Activated naive CD8-positive, alpha-beta T cell treated with anti-CD3 and anti-CD28 coated beads, Interleukin-2, amount 10 ng/mL, durations not matched to agents 7 days and 5 days (primary cell): ENCODE results near the gene TTLL3. TPM values are rescaled to one million over a fixed set of nuclear protein-coding genes. Genes with fewer than 3 reads are reported as not detected.

Experiments
- ATAC-seq: fragments of 150-1000 bp; cut with Tn5 transposase; one replicate; pipeline ENCODE4 v1.10.0; 2021; ENCODE audit warnings: low read depth, moderate library complexity
- POLR2A ChIA-PET: fragments of 350-600 bp; sonication (Branson Sonifier 250); formaldehyde crosslinking; loops from one replicate; lab custom pipeline; 2021; ENCODE audit warnings: antibody characterized with exemption; lab: Charles Lee
- DNase-seq: peaks from one replicate; pipeline ENCODE4 v3.0.0; 2021
- H3K27ac Mint-ChIP-seq: one replicate; pipeline ENCODE4 v1.8.0; 2022; ENCODE audit warnings: mild to moderate bottlenecking, mixed read lengths
- H3K27me3 Mint-ChIP-seq: one replicate; pipeline ENCODE4 v1.8.0; 2022; ENCODE audit warnings: mild to moderate bottlenecking, moderate library complexity, mixed read lengths
- H3K36me3 Mint-ChIP-seq: one replicate; pipeline ENCODE4 v1.8.0; 2021; ENCODE audit warnings: mild to moderate bottlenecking, mixed read lengths
- H3K4me1 Mint-ChIP-seq: one replicate; pipeline ENCODE4 v1.8.0; 2021; ENCODE audit warnings: mixed read lengths
- H3K4me3 Mint-ChIP-seq: one replicate; pipeline ENCODE4 v1.8.0; 2022; ENCODE audit warnings: mild to moderate bottlenecking, moderate library complexity, mixed read lengths
- H3K9me3 Mint-ChIP-seq: one replicate; pipeline ENCODE4 v1.8.0; 2021; ENCODE audit warnings: mixed read lengths
- total RNA-seq, 2 experiments: library from RNA; stranded (reverse); gene quantifications; one replicate each; pipeline ENCODE4 v1.2.3, GENCODE V29; 2021

TTLL3 gene, protein sequence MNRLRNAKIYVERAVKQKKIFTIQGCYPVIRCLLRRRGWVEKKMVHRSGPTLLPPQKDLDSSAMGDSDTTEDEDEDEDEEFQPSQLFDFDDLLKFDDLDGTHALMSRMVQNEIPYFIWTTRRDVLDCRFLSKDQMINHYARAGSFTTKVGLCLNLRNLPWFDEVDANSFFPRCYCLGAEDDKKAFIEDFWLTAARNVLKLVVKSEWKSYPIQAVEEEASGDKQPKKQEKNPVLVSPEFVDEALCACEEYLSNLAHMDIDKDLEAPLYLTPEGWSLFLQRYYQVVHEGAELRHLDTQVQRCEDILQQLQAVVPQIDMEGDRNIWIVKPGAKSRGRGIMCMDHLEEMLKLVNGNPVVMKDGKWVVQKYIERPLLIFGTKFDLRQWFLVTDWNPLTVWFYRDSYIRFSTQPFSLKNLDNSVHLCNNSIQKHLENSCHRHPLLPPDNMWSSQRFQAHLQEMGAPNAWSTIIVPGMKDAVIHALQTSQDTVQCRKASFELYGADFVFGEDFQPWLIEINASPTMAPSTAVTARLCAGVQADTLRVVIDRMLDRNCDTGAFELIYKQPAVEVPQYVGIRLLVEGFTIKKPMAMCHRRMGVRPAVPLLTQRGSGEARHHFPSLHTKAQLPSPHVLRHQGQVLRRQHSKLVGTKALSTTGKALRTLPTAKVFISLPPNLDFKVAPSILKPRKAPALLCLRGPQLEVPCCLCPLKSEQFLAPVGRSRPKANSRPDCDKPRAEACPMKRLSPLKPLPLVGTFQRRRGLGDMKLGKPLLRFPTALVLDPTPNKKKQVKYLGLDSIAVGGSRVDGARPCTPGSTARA
- total RNA-seq = 10 to 100 TPM; 84.0 to 85.7 TPM

DNA sequence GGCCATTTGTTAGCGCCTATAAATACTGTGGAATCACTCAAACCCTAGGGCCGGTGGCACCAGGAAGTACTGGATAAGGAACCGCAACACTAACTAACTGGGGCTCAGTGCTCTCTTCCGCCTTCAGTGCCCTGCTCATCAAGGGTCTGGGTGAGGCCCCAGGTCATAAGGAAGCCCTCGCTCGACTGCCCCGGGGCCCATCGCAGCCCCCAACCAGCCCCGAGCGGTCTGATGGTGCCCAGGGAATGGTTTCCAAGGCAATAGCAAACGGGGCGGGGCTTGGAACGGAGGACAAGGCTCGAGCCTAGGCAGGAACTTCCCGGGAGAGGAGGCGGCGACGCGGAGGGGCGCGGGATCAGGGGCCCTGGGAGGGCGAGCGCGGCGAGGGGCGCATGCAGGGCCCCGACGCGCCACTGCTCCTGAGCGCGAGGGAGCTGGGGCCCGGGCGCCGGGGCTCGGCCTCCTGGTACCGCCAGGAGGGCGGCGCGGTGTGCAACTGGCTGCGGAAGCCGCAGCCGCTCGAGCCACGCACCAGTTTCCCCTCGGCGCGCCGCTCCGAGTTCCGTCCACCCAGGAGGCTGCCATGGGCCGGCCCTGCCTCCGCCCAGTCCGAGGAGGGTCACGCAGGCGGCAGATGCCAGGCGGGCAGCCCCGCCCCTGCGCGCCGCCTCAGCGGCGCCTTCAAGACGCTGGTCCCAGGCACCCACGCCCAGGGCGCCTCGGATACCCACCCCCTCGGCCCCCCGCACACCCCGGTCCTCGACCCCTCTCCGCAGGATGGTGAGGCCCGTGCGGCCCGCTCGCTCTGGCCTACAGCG, at the start of gene TTLL3:
Gene TTLL3 (plus strand): TSS at position 648 of the 818 bp plus-strand sequence. CDS start 400 bp downstream, outside the sequence.
- POLR2A ChIA-PET = interaction anchor here (0.6 to 4.5 kb wide), 8 partner anchors 17 to 451 kb away, joined by 3 to 36 read pairs (median 4); partner anchors contain the start of genes ARPC4, CAMK1, JAGN1 and OGG1
- Mint-ChIP-seq H3K9me3 (no peaks in the 10 kb centered on the region), H3K27me3 (no peaks in the 10 kb centered on the region), H3K36me3 (peaks cover 27% of the 10 kb centered on the region), H3K4me1 (peaks cover 34% of the 10 kb centered on the region), H3K27ac (peak within 1 kb of the TSS; percentile 93), H3K4me3 (peak within 1 kb of the TSS; percentile 88)
- ATAC-seq (peak; percentile 71), DNase-seq (peak; percentile 73)

DNA sequence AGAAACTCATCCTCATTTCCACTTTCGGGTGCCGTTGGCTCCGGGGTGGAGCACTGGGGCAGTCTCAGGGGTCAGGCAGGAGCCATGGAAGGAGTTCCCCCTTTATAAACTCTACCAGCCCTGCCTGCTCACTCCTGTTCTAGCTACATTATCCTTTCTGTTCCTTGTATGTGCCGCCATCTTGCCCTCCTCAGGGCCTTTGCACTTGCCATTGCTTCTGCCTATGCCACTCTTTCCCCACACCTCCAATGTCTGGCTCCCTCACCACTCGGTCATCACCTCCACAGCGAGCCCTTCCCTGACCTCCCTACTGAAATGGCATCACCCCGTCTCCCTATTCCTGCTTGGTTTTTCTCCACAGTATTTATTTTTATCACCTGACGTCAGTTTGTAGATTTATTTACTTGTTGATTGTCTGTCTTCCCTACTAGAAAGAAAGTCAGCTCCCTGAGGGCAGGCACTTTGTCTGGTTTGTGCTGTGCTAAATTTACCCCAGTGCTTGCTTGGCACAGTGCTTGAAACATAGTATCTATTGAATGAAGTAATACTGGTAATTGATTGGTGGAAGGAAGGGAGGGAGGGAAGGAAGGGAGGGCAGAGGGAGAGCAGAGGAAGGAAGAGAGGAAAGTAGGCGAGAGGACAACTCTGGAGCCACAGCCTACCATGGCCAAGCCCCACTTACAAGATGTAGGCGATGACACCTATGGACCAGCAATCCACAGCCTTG, 49.1 kb upstream of the TTLL3 start:
- ATAC-seq = no peak
- Mint-ChIP-seq H3K36me3 (peaks cover 37% of the 10 kb centered on the region), H3K27me3 (no peaks in the 10 kb centered on the region), H3K4me3 (no peak overlapping the region), H3K9me3 (no peaks in the 10 kb centered on the region), H3K4me1 (peaks cover 6% of the 10 kb centered on the region), H3K27ac (no peak overlapping the region)
- POLR2A ChIA-PET = no interaction called here
- no peak for DNase-seq

DNA sequence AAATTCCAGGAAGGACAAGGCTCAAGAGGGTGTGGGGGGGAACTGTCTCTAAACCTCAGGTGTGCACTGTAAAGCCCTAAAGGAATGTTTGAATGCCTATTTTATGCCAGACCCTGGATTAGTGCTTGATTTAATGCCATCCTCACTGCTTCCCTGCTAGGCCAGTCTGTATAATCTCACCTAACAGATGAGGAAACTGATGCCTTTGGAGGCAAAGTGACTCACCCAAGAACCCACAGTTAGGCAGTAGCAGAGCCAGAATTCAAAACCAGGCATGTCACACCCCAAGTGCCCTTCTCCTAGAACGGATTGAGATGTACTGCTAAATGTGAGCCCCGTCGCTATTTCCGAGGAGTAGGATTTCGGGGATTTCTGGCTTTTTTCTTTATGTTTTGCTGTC, 48.1 kb upstream of the TTLL3 start:
- DNase-seq = no peak
- H3K9me3 Mint-ChIP-seq = no peaks in the 10 kb centered on the region
- POLR2A ChIA-PET = interaction anchor here (1.0 kb wide), 1 partner anchor 9 kb away, joined by 4 read pairs; no protein-coding TSS in a partner anchor
- H3K27me3 Mint-ChIP-seq = no peaks in the 10 kb centered on the region
- no peak overlapping the region for H3K27ac Mint-ChIP-seq
- H3K4me3 Mint-ChIP-seq = no peak overlapping the region
- peaks cover 8% of the 10 kb centered on the region for H3K4me1 Mint-ChIP-seq
- no peak for ATAC-seq
- peaks cover 32% of the 10 kb centered on the region for H3K36me3 Mint-ChIP-seq

DNA sequence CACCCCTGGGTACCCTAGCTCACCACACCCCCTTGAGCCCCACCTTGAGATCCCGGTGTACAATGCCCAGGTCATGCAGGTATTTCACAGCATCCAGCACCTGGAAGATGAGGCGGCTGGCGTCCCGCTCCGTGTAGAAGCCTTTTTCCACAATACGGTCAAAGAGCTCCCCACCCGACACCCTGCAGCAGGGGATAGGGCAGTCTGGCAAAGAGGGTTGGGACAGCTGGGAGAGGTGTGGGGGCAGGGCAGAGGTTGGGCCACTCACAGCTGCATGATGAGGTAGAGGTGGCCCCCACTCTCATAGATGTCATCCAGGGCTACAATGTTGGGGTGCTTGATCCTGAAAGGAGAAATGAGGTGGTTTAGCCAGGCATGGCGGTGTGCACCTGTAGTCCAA, 47.2 kb upstream of the TTLL3 start:
- Mint-ChIP-seq H3K27ac (no peak overlapping the region), H3K4me1 (peaks cover 17% of the 10 kb centered on the region), H3K27me3 (no peaks in the 10 kb centered on the region), H3K4me3 (no peak overlapping the region), H3K9me3 (no peaks in the 10 kb centered on the region), H3K36me3 (peaks cover 37% of the 10 kb centered on the region)
- DNase-seq = no peak
- no peak for ATAC-seq
- POLR2A ChIA-PET = interaction anchor here (0.9 to 1.1 kb wide), 3 partner anchors 9 to 30 kb away, joined by 3 to 4 read pairs (median 4); no protein-coding TSS in a partner anchor

DNA sequence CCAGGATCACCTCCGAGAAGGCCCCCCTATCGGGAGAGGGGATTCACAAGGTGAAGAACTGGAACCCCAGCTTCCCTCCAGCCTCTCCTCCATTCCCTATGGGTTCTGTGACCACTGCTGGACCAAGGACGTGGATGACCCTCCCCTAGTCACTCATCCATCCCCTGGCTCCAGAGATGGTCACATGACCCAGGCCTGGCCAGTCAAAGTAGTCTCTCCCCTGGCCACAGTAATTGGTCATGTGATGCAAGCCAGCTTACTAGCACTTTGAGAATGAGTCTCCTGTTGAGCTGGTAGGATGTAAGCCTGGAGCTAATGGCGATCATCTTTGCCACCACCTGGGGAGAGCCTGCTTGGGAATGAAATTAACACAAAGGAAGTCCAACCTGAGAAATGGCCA, 44.2 kb upstream of the TTLL3 start:
- no peak overlapping the region for H3K27ac Mint-ChIP-seq
- peaks cover 23% of the 10 kb centered on the region for H3K36me3 Mint-ChIP-seq
- no peak overlapping the region for H3K4me3 Mint-ChIP-seq
- POLR2A ChIA-PET = interaction anchor here (0.6 kb wide), 1 partner anchor 60 kb away, joined by 4 read pairs; no protein-coding TSS in a partner anchor
- no peaks in the 10 kb centered on the region for H3K27me3 Mint-ChIP-seq
- ATAC-seq (no peak), DNase-seq (no peak)
- no peaks in the 10 kb centered on the region for H3K9me3 Mint-ChIP-seq
- H3K4me1 Mint-ChIP-seq = peaks cover 33% of the 10 kb centered on the region

DNA sequence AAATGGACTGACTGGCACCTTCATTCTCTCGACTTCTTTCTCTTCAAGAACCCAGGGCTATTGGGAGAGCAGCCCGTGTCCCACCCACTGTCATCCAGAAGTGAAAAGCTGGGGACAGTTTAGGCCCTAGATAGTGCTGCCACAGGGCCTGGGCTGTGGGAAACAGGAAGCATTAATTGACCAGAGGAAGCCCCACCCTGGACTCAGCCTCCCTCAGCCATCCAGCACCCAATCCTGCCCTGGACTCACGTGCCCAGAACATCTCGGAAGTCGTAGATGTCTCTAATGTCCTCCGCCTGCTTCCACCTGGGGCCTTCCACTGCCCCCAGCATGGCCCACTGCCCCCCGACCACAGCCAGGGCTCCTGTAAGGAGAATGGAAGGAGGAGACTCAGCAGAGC, 42.6 kb upstream of the TTLL3 start:
- ATAC-seq (no peak), DNase-seq (no peak)
- H3K4me1 Mint-ChIP-seq = peaks cover 34% of the 10 kb centered on the region
- peaks cover 19% of the 10 kb centered on the region for H3K36me3 Mint-ChIP-seq
- H3K27ac Mint-ChIP-seq = no peak overlapping the region
- POLR2A ChIA-PET = interaction anchor here (1.1 to 4.6 kb wide), 2 partner anchors 13 to 18 kb away, joined by 3 to 32 read pairs; no protein-coding TSS in a partner anchor
- no peak overlapping the region for H3K4me3 Mint-ChIP-seq
- H3K27me3 Mint-ChIP-seq = no peaks in the 10 kb centered on the region
- H3K9me3 Mint-ChIP-seq = no peaks in the 10 kb centered on the region

DNA sequence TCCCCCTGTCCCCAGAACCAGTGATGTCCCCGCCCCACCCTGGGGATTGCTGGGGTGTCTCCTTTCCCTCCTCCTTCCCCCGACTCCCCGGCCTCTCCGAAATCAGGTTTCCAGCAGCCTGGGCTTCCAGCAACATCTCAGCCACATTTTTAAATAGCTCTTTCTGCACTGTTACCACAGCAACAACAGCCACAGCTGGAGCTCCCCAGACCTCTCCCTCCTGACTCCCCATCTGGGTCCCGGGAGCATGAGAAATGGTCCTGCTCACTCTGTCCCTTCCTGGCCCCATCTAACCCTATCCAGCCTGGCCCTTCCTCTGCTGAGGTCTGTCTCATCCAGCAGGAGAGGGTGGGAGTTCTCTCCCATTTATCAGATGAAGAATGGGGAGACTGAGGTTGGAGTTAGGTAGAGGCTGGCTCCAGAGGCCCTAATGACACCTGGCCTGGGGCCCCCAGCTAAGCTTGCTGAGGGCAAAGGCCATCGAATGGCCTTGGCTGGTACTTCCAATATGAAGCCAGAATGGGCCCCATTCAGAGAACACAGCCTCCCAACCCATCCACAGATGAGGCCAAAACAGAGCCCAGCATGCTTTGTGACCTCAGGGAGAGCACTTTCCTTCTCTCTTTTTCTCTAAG, 41.8 kb upstream of the TTLL3 start:
- H3K9me3 Mint-ChIP-seq = no peaks in the 10 kb centered on the region
- H3K4me1 Mint-ChIP-seq = peaks cover 34% of the 10 kb centered on the region
- POLR2A ChIA-PET = interaction anchor here (1.0 to 4.6 kb wide), 7 partner anchors 13 to 119 kb away, joined by 4 to 32 read pairs (median 9); partner anchors contain the start of genes ARPC4, MTMR14, OGG1 and TADA3
- H3K36me3 Mint-ChIP-seq = peaks cover 19% of the 10 kb centered on the region
- H3K4me3 Mint-ChIP-seq = peak overlapping the region; percentile 21
- ATAC-seq (no peak), DNase-seq (no peak)
- no peaks in the 10 kb centered on the region for H3K27me3 Mint-ChIP-seq
- H3K27ac Mint-ChIP-seq = no peak overlapping the region

DNA sequence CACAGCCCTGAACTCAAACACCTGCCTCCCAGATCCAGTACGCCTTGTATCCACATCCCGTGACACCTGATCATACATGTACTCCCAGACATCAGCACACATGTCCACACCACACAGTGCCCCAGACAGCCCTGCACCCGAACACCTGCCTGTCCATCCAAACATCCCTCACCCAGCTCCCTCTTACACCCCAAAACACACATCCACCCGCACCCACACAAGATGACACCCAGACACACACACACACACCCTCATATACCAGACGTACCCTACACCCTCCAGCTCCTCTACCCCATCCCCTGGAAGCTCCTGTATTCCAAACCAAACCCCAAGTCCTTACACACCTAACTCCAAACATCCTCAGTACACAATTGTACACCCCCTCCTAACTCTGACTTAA, 41.0 kb upstream of the TTLL3 start:
- Mint-ChIP-seq H3K27ac (peak overlapping the region; percentile 54), H3K9me3 (no peaks in the 10 kb centered on the region), H3K4me3 (peak overlapping the region; percentile 77), H3K36me3 (peaks cover 18% of the 10 kb centered on the region), H3K27me3 (no peaks in the 10 kb centered on the region), H3K4me1 (peaks cover 33% of the 10 kb centered on the region)
- POLR2A ChIA-PET = interaction anchor here (1.0 to 4.6 kb wide), 7 partner anchors 12 to 120 kb away, joined by 4 to 32 read pairs (median 9); partner anchors contain the start of genes ARPC4, MTMR14, OGG1 and TADA3
- ATAC-seq (no peak), DNase-seq (no peak)

DNA sequence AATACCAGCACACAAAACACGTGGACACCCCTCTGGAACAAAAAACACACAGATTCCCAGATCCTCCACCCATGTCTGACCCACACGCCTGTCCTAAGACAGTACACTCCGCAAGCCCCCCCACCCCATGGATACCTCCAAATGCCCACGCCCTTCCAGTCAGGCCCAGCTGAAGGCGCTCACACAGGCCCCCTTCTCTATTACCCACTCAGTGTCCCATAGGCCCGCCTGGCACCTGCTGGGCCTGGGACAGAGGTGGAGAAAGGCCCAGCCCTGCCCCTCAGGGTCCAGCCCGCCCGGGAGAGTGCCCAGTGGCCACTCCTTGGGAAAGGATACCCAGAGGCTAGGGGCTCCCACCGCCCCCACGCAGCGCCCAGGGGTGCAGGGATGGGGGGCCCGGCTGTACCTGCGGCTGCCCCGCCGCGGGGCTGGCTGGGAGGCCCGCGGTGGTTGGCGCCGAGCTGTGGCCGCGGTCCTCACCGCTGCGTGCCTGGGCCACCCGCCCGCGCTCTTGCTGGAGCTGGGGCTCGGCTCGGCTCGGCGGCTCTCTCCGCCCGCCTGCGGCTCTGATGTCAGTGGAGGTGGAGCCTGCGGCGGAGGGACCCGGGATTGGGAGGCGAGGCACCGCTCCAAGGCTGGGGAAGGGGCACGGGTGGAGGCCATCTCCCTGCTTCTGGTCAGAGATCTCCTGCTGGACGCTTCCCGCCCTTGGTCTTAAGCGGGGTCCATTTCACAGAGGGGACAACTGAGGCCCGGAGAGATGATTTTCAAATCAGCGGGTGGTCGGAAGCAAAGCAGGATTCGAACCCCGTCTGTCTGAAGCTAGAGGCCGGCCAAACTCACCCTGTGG, 40.4 kb upstream of the TTLL3 start, which contains the start of gene CAMK1:
Gene CAMK1 (minus strand): TSS at position 522 of the 850 bp plus-strand sequence. CDS start 2,198 bp downstream, outside the sequence.
- Mint-ChIP-seq H3K4me3 (peak within 1 kb of the TSS; percentile 77), H3K27me3 (no peaks in the 10 kb centered on the region), H3K4me1 (peaks cover 33% of the 10 kb centered on the region), H3K27ac (peak within 1 kb of the TSS; percentile 67), H3K9me3 (no peaks in the 10 kb centered on the region), H3K36me3 (peaks cover 17% of the 10 kb centered on the region)
- DNase-seq = peak; percentile 81
- peak; percentile 96 for ATAC-seq
- POLR2A ChIA-PET = interaction anchor here (0.9 to 4.6 kb wide), 7 partner anchors 8 to 120 kb away, joined by 3 to 32 read pairs (median 9); partner anchors contain the start of genes ARPC4, MTMR14, OGG1 and TADA3

DNA sequence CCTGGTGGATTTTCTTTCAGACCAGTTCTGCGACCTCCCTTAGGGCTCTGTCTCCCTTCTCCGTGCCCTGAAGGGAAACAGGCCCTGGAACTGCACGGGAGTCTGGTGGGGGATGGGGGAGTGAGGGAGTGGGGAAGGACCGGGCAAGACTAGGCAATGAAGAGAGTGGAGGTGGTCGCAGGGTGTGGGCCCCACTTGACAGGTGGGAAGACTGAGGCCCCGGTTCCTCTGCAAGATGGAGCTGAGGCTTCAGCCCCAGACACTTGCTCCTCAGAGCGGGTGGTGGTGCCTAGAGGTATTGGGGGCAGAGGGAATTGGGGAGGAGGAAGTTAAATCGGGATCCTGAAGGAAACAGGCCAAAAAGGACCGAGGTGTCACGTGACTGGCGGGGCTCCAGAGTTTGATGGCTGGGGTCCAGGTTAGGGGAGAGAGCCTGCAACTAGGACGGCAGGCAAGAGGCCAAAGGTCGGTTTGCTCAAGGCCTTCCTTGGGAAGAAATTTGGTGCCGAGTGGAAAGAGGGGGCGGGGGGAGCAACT, 39.7 kb upstream of the TTLL3 start:
- Mint-ChIP-seq H3K9me3 (no peaks in the 10 kb centered on the region), H3K27ac (peak overlapping the region; percentile 67), H3K4me3 (peak overlapping the region; percentile 71), H3K27me3 (no peaks in the 10 kb centered on the region), H3K4me1 (peaks cover 33% of the 10 kb centered on the region), H3K36me3 (peaks cover 18% of the 10 kb centered on the region)
- ATAC-seq (no peak), DNase-seq (no peak)
- POLR2A ChIA-PET = interaction anchor here (0.9 to 4.6 kb wide), 7 partner anchors 8 to 121 kb away, joined by 3 to 32 read pairs (median 9); partner anchors contain the start of genes ARPC4, MTMR14, OGG1 and TADA3
